GM21447 (cell line): ENCODE measurements around the gene ATF6B.

Experiments used
- ATAC-seq: cut with Tn5 transposase; IDR thresholded peaks from one replicate; pipeline ENCODE4 v1.9.1; 2021; ENCODE audit not compliant: unreplicated experiment

ATF6B gene

DNA sequence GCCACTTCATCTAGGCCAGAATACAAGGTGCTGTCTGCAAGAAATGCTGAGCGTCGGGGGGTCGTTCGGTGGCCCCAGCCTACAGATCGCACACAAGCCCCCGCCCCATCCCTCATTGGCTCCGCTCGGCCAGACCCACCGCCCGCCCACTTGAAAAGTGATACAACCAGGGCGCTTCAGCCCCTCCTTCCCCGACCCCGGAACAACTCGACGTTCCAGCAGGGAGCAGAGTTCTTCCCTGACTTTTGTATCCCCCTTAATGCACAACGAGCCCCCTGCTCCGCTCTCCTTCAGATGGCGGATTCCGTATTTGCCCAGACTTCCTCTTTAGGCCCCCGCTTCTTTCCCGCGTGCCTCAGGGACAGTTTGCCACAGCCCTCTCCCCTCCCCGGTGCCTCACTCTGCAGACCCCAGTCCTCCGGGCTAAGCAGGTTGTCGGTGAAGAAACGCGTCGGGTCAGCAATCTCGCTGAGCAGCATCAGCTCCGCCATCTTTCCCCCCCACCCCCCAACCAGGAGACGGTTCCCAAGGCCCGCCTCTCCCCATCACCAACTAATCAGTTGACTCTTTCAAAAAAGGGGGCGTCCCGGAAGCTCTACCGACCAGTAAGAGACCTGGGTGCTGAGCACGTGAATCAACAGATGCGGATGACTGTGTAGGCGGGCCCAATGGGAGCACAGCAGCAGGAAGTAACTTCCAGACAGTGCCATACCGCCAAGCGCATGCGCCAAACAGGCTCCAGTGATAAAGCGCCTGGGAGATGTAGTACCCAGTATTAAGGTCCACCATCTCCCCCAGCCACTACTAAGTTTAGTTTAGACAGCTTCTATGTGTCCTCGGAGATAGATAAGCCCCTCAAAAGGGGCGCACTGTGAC, at the start of gene ATF6B:
Gene ATF6B, minus strand, starts transcription at position 530 of the 876 bp plus-strand sequence. Its CDS starts 39 bp downstream, at position 491.
- ATAC-seq, result peak; percentile 89

DNA sequence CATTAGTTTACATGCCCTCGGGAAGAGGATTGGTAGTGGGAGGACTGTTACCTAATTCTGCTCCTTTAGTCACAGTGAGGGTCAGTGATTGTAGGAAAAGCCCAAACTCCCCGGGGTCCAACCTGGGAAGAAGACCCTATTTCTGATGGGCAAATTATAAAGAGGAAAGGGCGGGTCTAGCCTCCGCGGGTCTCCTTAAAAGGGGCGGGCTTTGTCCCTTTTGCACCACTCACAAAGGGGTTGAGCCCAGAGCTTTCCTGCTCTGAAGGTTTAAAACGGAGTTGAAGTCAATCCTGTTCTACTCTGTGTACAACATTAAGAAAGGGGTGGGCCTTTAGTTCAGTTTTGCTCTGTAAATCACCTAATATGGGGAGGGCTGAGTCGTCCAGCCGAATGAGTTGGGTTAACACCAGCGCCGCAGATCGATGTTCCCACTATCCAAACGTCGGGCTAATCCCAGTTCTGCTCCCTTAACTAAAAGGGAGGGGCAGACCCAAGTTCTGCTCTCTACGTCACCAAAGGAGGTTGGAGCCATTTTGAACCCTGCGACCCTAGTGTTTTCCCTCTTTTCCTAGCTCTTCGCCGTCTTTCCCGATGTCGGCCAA, 49.2 kb upstream of the ATF6B start:
- ATAC-seq, result no peak

DNA sequence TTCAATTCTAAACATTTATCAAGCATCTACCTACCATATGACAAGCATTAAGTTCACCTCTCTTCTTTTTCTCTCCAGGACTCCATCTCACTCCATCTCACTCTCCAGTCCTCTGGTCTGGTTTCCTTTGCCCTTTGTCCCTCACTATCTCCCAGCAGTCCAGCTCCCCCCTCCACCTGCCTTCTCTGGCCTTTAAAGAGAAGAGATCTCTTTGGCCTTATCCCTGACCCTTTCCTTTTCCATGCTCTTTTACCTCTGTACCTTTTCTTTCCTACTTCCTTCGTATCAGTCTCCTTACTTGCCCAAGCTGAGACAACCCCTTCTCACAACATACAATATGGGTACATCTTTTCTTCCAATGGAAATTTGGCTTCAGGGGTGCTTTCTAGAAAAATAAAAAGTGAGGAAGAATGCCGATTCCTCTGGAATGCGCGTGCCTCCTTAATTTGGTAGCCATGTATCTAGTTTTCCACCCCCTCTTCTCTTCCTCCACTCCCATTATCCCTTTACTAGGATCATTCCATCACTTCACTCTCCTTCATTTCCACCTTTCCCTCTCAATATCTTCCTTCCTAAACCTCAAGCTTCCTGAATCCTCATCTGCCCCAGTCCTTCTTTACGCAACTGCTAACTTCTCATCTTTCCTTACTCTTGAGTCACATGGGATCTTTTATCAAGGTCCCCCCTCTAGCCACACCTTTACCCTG, 48.6 kb upstream of the ATF6B start:
- ATAC-seq, result no peak

DNA sequence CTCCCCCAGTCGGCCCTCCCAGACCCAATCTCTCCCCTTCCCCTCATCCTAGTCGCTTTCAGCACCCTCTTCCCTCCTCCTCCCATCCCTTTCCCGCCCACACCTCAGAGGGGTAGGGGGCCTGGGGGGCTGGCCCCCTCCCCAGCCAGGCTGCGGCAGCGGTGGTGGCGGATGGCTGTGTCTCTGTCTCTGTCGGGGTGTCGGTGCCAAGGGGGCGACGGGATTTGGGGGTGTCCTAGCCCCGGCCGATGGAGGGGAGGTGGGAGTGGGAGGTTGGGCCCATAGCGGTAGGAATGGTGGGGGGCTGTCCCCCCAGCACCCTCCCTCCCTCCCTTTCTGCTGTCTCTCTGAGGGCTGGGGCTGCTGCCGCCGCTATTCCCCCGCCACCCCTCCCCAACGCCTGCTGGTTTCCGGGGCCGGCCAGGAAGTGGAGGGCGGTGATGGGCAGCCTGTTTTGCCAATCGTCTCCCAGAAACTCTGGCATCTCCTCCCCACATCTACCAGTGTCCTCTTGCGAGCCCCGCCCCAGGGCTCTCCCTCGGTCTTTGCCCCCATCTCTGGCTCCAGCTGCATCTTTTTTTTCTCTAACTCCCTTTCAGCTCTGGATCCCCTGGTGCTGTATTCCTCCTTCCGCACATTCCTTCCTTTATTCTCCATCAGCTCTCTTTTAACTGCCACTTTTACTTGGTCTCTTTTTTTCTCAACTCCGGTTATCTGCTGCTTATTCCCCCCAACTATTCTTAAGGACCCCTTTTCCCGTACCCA, 47.8 kb upstream of the ATF6B start, which contains the start of gene AGPAT1:
Gene AGPAT1, minus strand, starts transcription at position 374 of the 765 bp plus-strand sequence. CDS start 4,588 bp downstream, outside the sequence.
- peak; percentile 41 for ATAC-seq

DNA sequence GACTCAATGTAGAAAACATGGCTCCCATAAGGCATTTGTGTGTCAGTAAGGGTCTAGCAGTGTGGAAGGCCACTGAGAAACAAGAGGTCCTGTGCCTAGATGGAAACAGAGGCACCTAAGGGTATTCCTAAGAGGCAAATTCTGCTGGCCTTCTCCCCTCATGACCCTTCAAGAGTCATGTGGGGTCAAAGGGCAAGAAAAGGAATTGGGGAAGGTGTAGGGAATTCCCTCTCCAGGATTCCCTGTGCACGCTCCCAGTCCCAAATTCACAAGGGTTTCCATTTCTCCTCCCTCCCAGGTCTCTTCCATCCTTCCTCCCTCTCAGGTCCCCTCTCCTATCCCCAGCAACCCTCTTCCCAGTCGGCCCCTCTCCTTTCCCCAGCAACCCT, 47.3 kb upstream of the ATF6B start:
- no peak for ATAC-seq

DNA sequence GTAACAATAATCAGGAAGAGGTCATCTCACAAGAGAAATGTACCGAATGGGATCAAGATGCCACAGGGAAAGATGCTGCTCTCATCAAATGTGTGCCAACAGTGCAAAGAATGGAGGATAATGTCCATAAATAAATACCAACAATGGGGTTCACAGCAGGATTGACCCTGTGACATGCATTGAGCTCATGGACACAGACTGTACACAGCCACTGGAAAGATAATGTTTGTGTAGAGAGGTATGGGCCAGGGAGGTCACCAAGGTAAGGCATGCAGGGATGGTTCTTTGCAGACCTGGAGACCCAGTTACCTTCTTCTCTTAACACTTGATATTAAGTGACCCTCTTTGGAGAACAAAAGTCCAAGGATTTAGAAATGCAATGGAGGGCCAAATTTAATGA, 46.4 kb upstream of the ATF6B start:
- ATAC-seq, result no peak

DNA sequence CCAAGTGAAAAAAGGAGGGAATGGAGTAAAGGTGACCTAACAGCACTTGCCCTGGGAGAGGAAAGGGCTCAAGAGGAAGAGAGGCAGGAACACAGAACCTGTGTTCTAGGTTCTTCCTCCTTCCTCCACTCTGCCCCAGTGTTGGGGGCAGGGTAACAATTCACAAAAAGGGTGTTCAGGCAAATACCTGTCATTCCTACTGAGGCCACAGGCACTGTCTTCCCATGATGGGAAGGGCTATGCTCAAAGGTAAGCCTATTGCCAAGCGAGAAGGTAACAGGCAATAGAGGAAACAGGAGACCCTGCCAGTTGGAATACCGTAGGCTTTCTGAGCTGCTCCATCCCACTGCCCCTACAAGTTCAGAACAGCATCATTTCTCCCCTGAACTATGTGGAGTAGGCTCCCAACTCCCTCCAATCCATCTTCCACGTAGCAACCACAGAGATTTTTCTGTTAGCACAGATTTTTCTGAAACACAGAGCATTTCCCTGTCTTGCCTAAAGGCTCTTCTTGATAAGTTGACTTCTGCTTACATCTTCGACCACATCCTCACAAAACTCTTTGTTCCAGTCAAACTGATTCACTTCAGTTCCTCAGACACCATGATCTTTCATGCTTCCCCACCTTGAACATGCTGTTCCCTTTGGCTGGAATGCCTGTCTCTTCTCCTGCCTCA, 45.1 kb upstream of the ATF6B start:
- ATAC-seq, result no peak

DNA sequence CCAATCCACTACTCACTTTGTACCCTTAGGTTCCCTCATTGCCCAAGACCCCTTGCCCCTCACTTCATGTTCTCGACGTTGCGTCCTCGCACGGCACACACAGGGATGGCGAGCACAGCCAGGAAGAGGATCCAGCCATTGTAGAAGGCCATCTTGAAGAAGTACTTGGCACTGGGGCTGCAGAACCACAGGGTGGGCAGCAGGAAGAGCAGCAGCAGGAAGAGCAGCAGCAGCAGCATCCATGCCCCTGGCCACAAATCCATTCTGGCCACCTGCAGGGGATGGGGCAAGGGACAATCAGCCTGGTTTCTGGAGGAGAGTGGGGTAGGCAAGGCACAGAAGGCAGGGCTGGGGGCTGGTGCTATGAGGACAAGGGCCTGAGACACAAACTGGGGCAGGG, 43.2 kb upstream of the ATF6B start:
- ATAC-seq, result no peak

DNA sequence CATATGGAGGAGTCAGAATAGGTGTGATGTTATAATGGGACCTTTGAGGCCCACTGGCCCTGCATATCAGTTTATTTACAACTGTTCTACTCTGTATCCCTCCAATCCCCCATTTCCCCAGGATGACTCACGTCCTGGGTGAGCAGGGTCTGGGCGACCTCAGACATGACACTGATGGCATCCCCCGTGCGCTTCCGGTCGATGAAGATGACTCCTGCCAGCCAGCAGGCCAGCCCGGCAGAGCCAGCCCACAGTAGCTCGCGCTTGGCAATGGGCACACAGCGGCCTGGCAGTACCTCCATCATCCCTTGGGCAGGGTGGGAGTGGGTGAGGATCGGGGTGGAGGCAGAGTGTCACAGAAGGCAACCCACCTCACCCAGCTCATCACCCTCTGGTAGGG, 42.2 kb upstream of the ATF6B start:
- no peak for ATAC-seq

DNA sequence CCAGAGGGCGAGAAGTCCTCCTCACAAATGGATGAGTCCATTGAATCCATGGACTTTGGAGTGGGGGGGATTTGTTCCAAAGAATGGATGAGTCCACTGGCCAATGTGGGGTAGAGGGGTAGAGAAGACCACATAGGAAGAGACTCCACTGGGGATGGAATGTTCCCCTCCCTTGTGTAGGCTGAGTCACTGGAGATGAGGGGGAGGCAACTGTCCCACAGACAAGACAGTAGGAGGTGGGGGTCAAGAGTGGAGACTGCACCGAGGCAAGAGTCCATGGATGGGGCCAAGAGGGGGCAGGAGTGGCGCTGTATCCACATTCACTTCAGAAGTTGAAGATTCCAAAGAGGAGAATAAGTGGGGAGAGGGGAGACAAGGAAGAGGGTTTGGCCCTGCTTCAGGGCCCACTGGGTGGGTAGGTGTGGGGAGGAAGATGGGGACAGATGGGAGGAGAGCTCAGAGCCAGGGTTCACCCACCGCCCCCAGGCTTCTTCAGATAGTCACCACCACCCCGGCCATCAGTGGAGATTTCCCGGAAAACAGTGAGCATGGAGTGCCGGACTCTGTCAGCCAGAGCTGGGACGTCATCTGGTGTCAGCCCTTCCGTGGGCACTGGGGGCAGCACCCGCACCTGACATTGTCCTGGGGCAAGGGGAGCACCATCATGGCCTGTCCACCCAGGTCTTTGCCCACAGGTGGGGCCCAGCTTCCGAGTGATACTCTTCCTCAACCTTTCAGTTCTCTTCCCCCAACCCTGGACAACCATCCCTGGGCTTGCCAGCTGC, 41.0 kb upstream of the ATF6B start:
- ATAC-seq, result no peak

DNA sequence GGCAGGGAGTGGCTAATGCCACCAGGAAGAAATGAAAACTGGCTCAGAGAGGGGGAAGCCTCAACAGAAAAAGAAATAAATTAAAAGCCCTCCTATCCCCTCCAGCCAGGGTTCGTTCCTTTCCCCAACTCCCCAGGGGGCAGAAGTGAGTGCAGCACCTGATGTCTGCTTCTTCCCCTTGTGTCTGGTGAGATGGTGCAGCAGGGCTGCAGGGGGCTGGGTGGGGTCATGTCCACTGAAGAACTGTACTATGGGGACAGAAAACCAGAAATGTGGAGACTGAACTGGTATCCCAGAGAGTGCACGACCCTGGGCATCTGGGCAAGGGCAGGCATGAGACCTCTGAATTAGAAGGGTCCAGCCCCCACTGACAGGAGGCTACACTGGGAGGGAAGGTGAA, 40.3 kb upstream of the ATF6B start:
- no peak for ATAC-seq

DNA sequence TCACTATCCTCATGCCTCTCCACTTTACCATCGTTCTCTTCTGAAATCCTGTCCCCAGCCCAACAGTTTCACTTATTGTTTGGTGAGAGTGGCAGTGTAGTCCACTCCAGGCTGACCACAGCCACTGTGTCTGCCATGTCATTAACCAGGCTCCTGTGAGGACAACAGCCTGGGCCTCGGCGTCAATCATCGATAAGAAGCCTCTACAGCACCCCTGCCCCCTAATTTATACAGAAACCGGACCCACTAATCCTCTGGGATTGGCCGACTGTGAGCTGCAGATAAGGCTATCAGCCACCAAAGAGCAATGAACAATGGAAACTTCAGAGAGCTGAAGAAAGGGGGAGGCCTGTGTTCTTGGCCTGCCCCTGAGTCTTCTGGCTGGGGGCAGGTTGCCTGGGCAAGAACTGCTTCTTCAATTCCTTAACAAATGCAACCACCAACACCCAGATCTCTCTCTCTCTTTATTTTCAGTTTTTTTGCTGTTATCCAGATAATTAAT, 39.8 kb upstream of the ATF6B start:
- ATAC-seq, result no peak

DNA sequence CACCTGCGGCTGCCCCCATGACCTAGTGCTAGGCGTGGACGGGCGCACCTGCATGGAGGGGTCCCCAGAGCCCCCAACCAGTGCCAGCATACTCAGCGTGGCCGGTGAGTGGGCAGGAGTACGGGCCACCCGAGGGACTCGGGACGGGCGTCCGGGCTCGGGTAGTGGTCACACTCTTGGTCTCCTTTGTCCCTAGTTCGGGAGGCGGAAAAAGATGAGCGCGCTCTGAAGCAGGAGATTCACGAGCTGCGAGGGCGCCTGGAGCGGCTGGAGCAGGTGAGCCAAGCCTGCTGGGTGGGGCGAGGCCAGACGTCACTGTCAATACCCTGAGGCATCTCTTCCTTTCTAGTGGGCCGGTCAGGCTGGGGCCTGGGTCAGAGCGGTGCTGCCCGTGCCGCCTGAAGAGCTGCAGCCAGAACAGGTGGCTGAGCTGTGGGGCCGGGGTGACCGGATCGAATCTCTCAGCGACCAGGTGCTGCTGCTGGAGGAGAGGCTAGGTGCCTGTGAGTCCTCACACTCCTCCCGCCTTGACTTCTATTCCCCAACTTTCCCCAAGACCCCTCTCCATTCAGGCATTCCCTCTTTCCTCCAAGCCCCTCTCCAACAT, 39.2 kb upstream of the ATF6B start:
- ATAC-seq, result no peak

DNA sequence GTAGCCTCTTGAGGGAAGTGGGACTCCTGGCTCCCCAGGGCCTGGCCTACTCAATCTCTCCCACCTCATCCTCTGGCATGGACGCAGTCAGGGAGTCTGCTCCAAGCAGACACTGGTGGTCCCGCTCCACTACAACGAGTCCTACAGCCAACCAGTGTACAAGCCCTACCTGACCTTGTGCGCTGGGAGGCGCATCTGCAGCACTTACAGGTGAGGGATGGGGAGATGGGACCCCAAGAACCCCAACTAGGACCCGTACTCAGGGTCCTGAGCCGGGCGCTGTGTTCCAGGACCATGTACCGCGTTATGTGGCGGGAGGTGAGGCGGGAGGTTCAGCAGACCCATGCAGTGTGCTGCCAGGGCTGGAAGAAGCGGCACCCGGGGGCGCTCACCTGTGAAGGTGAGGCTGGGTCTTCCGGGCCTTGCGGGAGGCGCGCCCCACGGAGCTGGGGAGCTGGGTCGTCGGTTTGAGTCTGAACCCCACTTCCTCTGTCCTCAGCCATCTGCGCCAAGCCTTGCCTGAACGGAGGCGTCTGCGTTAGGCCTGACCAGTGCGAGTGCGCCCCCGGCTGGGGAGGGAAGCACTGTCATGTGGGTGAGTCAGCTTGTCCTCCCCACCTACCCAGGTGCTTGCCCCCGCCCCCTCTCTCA, 38.5 kb upstream of the ATF6B start:
- ATAC-seq, result no peak

DNA sequence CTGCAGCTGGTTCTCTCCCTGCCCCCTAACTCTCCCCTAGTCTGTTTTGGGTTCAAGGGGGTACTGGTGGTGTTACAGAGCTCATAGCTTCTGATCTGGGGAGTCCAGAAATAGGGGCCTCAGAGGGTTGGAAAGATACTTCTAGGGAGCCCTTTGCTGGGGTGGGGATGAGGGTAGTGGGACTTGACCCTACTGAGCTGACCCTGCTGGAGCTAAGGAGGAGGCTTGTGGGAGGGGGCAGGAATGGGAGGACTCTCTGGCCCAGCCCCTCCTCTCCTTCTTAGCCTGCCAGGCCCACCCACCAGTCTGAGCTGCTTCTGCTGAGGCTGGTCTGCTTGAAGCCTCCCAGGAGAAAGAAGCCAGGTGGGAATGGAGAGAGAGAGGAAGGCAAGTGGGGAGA, 36.2 kb upstream of the ATF6B start, which contains the start of gene EGFL8:
Gene EGFL8, plus strand, starts transcription at position 301 of the 400 bp plus-strand sequence. CDS start 1,571 bp downstream, outside the sequence.
- no peak for ATAC-seq

DNA sequence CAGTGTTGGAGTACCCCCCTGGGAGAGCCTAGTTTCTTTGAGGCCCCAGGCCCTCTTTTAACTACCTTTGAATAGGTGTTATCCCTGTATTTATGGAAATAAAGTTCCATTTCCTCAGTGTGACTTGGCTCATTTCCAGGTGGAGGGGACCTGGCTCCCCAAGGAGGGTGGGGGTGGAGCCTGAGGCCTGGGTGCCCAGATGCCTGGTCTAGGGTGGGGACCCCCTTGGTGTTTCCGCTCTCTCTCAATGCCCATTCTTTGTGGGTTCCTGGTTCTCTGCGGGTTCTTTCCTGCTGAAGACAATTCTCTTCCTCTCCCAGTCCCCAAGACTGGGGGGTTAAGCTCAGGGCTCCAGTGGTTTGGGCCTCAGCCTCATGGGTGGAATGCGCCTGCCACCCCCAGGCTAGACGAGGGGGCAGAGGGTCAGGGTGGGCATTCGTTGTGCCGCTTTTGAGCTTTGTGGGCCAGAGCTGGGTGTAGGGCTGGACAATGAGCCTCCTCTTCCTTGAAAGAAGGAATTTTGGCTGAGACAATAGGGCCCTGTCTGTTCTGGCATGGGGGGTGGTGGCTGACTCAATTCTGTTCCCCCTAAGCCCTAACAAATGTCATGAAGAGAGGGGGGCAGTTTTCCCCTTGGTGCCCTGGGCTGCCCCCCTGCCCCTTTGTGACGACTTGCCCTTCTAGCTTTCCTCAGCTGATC, 35.7 kb upstream of the ATF6B start:
- ATAC-seq, result no peak

DNA sequence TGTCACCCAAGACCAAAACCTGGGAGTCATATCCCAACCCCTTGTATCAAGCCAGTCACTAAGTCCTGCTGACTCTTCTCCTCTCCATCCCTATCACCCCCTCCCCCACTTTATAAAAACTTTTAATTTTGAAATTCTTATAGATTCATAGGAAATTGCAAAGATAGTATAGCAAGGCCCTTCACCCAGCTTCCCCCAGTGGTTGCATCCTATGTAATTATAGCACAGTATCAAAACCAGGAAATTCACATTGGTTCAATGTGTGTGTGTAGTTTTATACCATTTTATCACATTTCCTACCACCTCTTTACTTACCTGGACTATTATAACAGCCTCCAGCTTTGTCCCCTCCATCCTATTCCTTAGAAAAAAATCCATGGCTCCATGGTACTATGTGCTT, 30.0 kb upstream of the ATF6B start:
- no peak for ATAC-seq

DNA sequence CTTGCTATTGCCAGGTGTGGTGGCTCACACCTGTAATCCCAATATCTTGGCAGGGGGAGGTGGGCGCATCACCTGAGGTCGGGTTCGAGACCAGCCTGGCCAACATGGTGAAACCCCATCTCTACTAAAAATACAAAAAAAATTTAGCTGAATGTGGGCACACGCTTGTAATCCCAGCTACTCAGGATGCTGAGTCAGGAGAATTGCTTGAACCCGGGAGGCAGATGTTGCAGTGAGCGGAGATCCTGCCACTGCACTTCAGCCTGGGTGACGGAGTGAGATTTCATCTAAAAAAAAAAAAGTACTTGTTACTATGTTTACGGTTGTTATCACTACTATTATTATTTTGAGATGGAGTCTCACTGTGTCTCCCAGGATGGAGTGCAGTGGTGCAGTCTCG, 28.8 kb upstream of the ATF6B start:
- no peak for ATAC-seq
